GM19452 (cell line): ENCODE results near the gene SLC9B1.
"Not testable (repeated sequence)": the region's sequence is repeated elsewhere in the genome, so short reads cannot be mapped to it uniquely, and the experiment has no call there.

ENCODE experiments used
- ATAC-seq: cut with Tn5 transposase; IDR thresholded peaks from one replicate; pipeline ENCODE4 v1.9.1; 2021; ENCODE audit not compliant: unreplicated experiment

Gene SLC9B1

DNA sequence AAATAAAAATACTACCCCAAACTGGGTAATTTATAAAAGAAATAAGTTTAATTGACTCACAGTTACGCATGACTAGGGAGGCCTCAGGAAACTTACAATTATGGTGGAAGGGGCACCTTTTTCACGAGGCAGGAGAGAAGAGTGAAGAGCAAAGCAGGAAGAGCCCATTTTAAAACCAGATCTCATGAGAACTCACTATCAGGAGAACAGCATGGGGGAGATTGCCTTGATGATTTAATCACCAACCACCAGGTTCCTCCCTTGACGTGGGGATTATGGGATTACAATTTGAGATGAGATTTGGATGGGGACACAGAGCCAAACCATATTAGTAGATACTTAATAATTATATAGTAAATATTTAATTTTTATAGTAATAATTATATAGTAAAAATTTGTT lies 140.6 kb downstream of the SLC9B1 start:
- no peak for ATAC-seq

DNA sequence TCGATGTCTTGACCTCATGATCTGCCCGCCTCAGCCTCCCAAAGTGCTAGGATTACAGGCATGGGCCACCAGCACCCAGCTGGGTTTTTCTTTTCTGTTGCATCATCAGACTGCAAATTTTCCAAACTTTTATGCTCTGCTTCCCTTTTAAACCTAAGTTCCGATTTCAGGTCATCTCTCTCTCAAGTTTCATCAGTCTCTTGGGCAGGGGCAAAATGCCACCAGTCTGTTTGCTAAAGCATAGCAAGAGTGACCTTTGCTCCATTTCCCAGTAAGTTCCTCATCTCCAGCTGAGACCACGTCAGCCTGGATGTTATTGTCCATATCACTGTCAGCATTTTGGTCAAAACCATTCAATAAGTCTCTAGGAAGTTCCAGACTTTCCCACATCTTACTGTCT lies 141.2 kb downstream of the SLC9B1 start:
- ATAC-seq = not testable (repeated sequence)

DNA sequence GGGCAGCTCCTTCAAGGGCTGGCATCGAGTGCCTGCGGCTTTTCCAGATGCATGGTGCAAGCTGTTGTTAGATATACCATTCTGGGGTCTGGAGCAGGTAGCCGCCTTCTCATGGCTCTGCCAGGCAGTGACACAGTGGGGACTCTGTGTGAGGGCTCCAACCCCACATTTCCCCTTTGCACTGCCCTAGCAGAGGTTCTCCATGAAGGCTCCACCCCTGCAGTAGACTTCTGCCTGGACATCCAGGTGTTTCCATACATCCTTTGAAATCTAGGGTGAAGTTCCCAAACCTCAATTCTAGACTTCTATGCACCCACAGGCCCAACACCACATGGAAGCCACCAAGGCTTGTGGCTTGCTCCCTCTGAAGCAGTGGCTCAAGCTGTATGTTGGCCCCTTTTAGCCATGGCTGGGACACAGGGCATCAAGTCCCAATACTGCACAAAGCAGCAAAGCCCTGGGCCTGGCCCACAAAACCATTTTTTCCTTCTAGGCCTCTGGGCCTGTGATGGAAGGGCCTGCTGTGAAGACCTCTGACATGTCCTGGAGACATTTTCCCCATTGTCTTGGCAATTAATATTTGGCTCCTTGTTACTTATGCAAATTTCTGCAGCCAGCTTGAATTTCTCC lies 141.9 kb downstream of the SLC9B1 start:
- not testable (repeated sequence) for ATAC-seq

DNA sequence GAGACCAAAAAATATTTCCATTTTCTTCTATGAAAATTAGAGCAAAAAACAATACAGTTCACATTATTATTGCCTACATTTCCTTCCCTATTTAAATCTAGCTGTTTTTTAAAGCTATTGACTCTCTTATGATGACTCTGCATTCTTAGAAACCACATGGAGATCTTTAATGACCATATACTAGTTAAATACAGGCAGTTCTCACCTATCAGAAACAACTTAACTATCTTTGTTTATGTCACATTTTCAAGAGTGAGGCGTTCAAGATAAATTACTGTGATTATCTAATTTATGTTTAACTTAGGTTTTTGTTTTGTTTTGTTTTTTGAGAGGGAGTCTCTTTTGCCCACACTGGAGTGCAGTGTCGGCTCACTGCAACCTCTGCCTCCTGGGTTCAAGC lies 147.7 kb downstream of the SLC9B1 start:
- ATAC-seq = no peak

DNA sequence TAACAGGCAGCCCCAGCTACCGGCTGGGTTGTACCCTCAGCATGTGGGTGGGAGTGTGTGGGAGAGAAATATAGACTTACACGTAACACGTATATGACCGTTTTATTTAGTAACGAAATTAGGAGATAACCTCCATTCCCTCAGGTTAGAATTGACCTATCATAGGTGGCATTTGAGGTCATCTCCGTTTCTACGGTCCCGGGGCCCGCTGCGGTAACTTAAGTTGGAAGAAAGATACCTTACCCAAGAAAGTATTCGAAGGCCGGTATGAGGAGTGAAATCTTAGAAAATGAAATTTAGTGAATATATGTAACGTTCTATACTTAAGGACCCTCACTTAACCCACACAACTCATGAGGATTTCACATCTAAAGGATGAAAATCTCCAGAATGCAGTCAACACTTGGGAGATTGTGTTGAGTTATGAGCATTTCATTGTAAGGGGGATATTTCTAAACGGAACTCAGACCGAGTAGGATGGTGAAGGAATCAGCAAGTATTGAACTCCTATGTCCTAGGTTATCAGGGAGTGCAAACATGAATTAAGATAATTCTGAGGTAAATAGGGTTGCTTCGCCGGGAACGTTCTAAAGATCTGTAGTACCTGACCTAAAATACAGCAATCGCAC lies 149.8 kb downstream of the SLC9B1 start:
- peak; percentile 2 for ATAC-seq

DNA sequence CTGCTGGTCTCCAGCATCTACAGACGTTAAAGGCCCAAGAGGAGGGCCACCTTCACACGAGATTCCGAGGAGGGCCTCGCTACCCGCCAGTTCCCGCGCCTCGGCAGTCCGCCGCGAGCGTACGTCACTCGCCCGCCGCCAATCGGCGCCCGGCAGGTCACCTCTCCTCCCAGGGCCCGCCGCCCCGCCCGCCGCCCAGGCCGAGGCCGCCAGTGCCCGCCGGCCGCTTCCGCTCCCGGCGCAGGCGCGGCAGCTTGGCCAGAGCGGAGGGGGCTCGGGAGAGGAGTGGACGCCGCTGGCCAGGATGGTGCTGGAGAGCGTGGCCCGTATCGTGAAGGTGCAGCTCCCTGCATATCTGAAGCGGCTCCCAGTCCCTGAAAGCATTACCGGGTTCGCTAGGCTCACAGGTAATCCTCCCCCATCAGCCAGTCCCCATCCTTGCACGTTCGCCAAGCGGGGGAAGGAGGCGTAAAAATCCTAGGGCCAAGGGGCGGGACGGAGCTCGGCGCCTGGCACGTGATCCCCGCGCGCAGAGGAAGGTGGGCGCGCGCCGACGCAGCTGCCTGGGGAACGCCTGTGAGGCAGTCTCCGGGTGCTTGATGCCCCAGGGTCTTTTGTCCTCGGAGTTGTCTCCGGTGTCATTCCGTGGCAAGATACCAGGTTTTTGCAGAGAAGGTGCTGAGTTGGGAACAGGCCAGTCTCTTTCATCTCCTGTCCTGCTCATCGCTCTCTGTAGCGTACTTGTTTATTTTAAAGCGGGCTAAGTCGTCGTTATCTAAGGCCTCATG lies 150.5 kb downstream of the SLC9B1 start, which contains the start of gene CISD2:
TSS of gene CISD2 (plus strand) at position 212 of the 788 bp plus-strand sequence. CDS start at position 305, 93 bp downstream.
- ATAC-seq = peak; percentile 88

DNA sequence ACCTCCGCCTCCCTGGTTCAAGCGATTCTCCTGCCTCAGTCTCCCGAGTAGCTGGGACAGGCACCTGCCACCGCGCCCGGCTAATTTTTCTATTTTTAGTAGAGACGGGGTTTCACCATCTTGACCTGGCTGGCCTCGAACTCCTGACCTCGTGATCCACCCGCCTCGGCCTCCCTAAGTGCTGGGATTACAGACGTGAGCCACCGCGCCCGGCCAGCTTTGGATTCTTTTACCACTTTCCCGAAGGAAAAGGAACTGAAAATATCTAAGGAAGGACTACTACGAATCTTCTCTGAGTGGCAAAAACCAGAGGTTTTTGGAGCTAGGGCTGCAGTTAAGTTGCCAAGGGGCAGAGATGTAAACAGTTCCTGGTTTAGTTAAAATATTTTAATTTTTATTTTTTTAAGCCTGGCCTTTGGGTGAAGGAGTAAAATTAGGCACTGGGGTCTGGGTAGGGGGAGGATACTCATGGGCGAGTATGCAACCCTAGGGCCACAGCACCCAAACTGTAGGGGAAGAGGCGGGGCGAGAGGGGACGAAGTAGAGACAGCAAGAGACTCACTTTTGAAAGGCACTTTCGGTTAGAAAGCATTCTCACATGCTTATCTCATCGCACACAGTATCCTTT lies 151.2 kb downstream of the SLC9B1 start:
- ATAC-seq = no peak

DNA sequence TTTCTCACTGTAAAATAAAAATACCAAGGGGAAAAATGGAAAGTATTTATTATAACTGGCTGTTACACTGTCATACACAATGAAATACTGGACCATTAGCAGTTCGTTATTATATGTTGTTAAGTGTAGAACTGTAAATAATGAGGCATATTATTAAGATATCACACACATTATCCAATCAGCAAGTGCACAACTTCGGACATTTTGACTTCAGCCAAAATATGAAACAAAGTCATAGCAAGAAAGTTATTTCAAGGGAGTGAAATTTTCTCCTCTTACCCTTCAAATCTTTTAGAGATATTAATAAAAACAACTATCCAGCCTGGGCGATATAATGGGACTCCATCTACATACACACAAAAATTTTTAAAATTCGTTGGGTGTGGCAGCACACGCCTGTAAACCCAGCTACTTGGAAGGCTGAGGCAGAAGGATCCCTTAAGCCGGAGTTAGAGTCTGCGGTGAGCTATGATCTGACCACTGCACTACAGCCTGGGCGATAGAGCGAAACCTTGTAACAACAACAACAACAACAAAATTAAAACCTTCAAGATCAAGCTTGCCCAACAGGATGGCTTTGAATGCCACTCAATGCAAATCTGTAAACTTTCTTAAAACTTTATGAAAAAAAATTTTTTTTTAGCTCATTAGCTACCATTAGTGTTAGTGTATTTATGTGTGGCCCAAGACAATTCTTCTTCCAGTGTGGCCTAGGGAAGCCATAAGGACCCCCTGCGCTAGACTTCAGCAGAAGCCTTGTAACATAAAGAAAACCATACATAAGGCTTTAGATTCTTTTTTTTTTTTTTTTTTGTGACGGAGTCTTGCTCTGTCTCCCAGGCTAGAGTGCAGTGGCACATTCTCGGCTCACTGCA lies 152.0 kb downstream of the SLC9B1 start:
- no peak for ATAC-seq

DNA sequence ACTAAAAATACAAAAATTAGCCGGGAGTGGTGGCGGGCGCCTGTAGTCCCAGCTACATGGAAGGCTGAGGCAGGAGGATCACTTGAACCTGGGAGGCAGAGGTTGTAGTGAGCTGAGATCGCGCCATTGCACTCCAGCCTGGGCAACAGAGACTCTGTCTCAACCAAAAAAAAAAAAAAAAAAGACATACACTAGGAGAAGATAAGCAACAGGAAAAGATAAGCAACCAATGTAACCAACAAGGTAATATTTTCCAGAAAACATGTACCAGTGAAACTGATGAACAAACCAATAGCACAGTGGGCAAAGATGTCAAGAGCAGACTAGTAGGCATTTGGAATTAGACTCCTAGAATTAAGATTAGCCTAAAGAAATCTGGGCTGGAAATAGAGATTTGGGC lies 154.2 kb downstream of the SLC9B1 start:
- not testable (repeated sequence) for ATAC-seq

DNA sequence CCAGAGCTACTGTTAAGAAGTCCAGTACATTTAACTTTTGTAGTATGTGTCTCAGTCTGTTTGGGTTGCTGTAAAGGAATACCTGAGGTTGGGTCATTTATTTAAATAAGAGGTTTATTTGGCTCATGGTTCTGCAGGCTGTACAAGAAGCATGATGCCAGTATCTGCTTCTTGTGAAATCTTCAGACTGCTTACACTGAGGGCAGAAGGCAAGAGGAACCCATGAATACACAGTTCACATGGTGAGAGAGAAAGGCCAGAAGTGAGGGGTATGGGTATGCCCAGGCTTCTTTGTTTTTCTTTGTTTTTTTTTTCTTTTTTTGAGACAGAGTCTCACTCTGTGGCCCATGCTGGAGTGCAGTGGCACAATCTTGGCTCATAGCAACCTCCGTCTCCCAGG lies 156.8 kb downstream of the SLC9B1 start:
- ATAC-seq = no peak

DNA sequence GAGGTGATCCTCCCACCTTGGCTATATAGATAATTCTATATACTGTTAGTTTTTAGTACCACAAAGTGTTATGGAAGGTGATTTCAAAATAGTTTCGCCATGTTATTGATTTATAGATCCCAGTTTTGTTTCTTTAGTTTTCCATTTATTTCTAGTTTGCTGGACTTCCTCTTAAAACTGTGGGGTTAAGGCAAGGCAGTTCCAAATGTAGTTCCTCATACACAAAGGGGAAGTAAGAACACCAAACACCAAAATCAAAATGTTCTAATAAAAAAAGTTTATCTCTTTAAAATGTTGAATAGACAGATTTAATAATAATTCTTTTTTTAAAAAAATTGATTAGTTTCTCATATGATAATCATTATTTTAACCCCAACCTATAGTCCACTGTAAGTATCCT lies 157.5 kb downstream of the SLC9B1 start:
- ATAC-seq = no peak

DNA sequence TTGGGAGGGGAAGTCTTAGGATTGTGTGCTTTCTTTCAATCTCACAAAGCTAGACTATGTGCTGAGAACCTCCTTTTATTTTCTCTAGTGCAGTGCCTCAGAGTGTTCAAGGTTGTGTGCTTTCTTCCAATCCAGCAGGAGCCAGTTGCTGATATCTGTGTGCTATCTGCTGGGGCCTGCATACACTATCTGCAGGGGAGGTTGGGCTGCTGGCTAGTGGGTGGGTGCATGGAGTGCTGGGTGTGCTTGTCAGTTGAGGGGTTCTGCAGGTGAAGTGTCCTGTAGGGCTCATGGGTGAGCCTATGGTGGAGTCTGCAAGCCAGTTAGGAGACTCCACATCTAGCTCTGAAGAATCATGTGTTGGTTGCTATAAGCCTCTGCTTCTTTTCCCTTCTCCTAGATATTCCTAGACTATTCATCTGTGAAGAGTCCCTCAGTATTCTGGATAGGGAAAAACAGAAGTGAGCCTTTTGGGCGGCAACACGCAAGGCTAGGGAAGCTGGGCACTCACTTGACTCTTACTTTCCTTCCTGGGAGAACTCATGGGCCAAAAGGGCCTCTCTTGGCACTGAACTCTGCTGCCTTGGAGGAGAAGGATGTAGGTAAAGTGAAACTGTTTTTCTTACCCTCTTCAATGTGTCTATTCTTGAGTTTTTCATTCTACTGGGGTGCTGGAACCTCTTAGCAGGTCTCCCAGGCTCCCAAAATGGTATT lies 158.7 kb downstream of the SLC9B1 start:
- no peak for ATAC-seq

DNA sequence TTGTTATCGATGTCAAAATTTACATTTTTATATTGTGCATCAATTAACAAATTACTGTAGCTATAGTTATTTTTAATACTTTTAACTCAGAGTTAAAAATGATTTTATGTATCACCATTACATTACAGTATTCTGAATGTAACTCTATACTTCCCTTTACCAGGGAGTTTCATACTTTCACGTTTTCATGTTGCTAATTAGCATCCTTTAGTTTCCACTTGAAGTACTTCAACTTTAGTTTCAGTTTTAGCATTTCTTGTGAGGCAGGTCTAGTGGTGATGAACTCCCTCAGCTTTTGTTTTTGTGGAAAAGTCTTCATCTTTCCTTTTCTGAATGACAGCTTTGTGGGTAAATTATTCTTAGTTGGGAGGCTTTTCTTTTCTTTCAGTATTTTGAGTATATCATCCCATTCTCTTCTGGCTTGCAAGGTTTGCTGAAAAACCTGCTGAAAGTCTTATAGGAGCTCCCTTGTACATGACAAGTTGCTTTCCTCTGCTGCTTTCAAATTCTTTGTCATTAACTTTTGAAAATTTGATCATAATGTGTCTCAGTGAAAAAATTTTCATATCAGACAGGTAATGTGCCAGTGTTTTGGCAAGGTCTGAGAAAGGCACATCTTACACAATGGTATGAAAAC lies 160.6 kb downstream of the SLC9B1 start:
- ATAC-seq = no peak
